ENCODE data around the gene ZBTB8B. TPM values are rescaled to one million over a fixed set of nuclear protein-coding genes. Genes with fewer than 3 reads are reported as not detected.
"Not testable (repeated sequence)": the region's sequence is repeated elsewhere in the genome, so short reads cannot be mapped to it uniquely, and the experiment has no call there.

The ZBTB8B gene
- total RNA-seq, 2 donors from 2014 or later = 0.26 TPM; not detected in 1

DNA sequence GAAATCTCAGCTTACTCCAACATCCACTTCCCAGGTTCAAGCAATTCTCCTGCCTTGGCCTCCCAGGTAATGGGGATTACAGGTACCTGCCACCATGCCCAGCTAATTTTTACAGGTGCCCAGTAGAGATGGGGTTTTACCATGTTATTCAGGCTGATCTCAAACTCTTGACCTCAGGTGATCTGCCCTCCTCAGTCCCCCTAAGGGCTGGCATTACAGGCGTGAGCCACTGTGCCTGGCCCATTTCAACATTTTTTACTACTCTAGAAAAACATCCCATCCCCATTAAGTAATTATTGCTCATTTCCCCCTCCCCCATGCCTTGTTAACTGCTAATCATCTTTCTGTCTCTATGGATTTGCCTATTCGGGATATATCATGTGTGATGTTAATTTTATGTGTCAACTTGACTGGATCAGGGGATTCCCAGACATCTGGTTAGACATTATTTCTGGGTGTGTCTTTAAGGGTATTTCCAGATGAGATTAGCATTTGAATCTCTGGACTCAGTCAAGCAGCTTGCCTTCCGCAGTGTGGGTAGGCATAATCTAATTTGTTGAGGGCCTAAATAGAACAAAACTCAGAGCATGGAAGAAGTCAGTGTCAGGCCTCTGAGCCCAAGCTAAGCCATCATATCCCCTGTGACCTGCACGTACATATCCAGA lies 33.0 kb upstream of the ZBTB8B start:
- DNase-seq = no peak
- TF ChIP-seq, protein P1, sequence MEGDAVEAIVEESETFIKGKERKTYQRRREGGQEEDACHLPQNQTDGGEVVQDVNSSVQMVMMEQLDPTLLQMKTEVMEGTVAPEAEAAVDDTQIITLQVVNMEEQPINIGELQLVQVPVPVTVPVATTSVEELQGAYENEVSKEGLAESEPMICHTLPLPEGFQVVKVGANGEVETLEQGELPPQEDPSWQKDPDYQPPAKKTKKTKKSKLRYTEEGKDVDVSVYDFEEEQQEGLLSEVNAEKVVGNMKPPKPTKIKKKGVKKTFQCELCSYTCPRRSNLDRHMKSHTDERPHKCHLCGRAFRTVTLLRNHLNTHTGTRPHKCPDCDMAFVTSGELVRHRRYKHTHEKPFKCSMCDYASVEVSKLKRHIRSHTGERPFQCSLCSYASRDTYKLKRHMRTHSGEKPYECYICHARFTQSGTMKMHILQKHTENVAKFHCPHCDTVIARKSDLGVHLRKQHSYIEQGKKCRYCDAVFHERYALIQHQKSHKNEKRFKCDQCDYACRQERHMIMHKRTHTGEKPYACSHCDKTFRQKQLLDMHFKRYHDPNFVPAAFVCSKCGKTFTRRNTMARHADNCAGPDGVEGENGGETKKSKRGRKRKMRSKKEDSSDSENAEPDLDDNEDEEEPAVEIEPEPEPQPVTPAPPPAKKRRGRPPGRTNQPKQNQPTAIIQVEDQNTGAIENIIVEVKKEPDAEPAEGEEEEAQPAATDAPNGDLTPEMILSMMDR (IDR thresholded peaks at IDR 0.05) = no peak
- TF ChIP-seq POLR2A (IDR thresholded peaks at IDR 0.05) = no peak
- 59 to 66% methylated on average over 4 of the region's 4 CpGs for WGBS, 2 donors

DNA sequence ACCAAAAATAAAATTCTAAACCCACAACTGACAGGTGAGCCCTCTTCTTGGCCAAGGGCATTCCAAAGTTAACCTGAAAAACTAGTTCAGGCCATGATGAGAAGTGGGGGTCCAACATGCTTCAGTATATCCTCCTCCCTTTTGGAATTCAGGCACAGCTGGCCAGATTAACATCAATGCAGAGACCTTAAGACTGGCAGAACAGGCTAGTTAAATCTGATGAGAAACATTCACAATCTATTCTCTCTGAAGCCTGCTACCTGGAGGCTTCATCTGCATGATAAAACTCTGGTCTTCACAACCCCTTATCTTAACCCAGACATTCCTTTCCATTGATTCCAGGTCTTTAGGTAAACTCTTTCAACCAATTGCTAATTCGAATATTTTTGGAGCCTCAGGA lies 26.7 kb upstream of the ZBTB8B start:
- intact Hi-C loops (cut with DNase I) = no loop called here
- Histone ChIP-seq H3K36me3 (replicated peaks in 1 of 2; ENCODE audit: insufficient read depth in 1 of 2, low read depth in 2 of 2) (no peaks in the 10 kb centered on the region), H3K9me3 (no peaks in the 10 kb centered on the region), H3K27me3 (no peaks in the 10 kb centered on the region), H3K27ac (no peak overlapping the region), H3K4me3 (no peak overlapping the region), H3K4me1 (no peaks in the 10 kb centered on the region)
- no peak for TF ChIP-seq POLR2A (IDR thresholded peaks at IDR 0.05)
- DNase-seq (no peak), ATAC-seq (no peak)
- WGBS, 2 donors = 0 to 15% methylated on average over 1 of the region's 1 CpG

More for the DNA sequence above, 33.0 kb upstream of the ZBTB8B start:
- H3K4me1 ChIP-seq = peaks cover 2% of the 10 kb centered on the region
- peaks cover 0 to 6% of the 10 kb centered on the region in 2 donors for H3K27me3 ChIP-seq
- no peaks in the 10 kb centered on the region for H3K36me3 ChIP-seq (replicated peaks in 1 of 2; ENCODE audit: insufficient read depth in 1 of 2, low read depth in 2 of 2)
- no peak overlapping the region for H3K4me3 ChIP-seq
- H3K27ac ChIP-seq = no peak overlapping the region
- H3K9me3 ChIP-seq = no peaks in the 10 kb centered on the region
- no peak for ATAC-seq
- intact Hi-C loops (cut with DNase I) = no loop called here

DNA sequence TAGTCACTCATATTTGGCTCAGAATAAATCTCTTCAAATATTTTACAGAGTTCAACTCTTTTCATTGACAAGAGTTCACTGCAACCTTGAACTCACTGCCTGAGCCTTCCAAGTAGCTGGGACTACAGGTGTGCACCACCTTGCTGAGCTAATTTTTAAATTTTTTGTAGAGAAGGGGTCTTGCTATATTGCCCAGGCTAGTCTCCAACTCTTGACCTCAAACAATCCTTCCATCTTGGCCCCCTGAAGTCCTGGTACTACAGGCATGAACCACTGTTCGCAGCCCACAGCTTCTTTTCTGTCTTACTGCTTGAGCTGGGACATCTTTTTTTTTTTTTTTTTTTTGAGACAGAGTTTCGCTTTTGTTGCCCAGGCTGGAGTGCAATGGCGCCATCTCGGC lies 26.1 kb upstream of the ZBTB8B start:
- DNase-seq; H3K4me1 ChIP-seq; ATAC-seq; intact Hi-C loops (cut with DNase I); H3K9me3 ChIP-seq; H3K27me3 ChIP-seq; H3K4me3 ChIP-seq; H3K36me3 ChIP-seq (replicated peaks in 1 of 2; ENCODE audit: insufficient read depth in 1 of 2, low read depth in 2 of 2); H3K27ac ChIP-seq: not testable (repeated sequence)
- WGBS, 2 donors = 81 to 89% methylated on average over 4 of the region's 4 CpGs

DNA sequence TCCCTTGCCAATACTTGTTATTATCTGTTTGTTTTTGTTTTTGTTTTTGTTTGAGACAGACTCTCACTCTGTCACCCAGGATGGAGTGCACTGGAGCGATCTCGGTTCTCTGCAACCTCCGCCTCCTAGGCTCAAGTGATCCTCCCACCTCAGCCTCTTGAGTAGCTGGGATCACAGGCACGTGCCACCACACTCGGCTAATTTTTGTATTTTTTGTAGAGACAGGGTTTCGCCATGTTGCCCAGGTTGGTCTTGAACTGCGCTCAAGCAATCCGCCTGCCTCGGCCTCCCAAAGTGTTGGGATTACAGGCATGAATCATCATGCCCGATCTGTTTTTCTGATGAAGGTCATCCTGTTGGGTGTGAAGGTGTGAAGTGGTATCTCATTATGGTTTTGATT lies 23.4 kb upstream of the ZBTB8B start:
- H3K27me3 ChIP-seq; H3K4me1 ChIP-seq; DNase-seq; H3K27ac ChIP-seq; H3K9me3 ChIP-seq; H3K36me3 ChIP-seq (replicated peaks in 1 of 2; ENCODE audit: insufficient read depth in 1 of 2, low read depth in 2 of 2); ATAC-seq; intact Hi-C loops (cut with DNase I); H3K4me3 ChIP-seq: not testable (repeated sequence)
- 87 to 89% methylated on average over 10 of the region's 10 CpGs for WGBS, 2 donors

DNA sequence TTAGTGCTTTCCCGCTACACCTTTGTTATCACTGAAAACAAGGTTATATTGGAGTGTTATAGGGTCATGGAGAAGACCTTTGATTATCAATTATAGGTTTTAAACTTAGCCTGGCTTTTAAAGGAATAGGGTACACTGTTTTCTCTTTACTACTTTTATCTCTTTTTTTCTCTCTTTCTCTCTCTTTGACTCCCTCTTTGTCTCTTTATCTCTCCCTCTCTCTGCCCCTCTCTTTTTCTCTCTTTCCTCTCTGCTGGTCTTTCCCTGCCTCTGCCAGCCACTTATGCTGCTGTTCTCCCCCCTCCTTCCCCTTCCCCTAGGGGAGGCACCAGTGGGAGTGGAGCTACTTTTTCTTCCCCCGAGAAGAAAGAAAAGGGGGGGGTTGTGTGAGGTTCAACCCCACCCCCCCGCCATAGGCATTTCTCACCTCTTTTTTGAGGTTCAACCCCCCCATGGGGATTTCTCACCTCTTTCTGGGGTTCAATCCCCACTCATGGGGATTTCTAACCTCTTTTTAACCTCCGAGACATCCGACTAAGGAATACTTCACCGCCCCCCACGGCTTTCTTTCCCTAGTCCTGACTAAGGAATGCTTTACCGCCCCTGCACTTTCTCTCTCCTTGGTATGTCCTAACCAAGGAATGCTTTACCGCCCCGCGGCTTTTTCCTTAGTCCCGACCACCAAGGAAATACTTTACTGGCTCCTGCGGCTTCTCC lies 17.2 kb upstream of the ZBTB8B start:
- intact Hi-C loops (cut with DNase I) = no loop called here
- 34 to 39% methylated on average over 13 of the region's 13 CpGs for WGBS, 2 donors
- DNase-seq (no peak), ATAC-seq (no peak)
- no peaks in the 10 kb centered on the region for H3K27me3 ChIP-seq
- H3K36me3 ChIP-seq (replicated peaks in 1 of 2; ENCODE audit: insufficient read depth in 1 of 2, low read depth in 2 of 2) = no peaks in the 10 kb centered on the region
- TF ChIP-seq, protein P1 (IDR thresholded peaks at IDR 0.05) = no peak
- no peak for TF ChIP-seq POLR2A (IDR thresholded peaks at IDR 0.05)
- no peak overlapping the region for H3K4me3 ChIP-seq
- H3K9me3 ChIP-seq = peaks cover 0 to 9% (median 0%) of the 10 kb centered on the region in 3 donors
- H3K27ac ChIP-seq = no peak overlapping the region
- no peaks in the 10 kb centered on the region for H3K4me1 ChIP-seq

DNA sequence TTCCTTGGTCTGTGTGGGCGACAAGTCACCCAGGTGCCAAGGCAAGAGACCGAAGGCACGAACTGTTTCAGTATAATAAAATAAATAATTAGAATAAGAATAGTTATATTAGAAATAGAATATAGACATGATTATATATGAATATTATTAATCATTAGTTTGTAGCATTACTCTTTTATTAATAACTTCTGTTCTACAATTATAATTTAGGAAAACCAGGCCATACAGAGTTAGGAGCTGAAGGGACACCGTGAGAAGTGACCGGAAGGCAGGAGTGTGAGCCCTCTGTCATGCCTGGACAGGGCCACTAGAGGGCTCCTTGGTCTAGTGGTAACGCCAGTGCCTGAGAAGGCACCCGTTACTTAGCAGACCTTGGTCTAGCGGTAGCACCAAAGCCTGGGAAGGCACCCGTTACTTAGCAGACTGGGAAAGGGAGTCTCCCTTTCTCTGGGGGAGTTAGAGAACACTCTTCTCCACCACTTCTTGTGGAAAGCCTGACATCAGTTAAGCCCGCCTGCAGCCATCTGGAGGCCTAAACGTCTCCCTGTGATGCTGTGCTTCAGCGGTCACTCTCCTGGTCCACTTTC lies 16.6 kb upstream of the ZBTB8B start:
- H3K4me1 ChIP-seq; H3K27ac ChIP-seq; H3K9me3 ChIP-seq; intact Hi-C loops (cut with DNase I); H3K36me3 ChIP-seq (replicated peaks in 1 of 2; ENCODE audit: insufficient read depth in 1 of 2, low read depth in 2 of 2); H3K4me3 ChIP-seq; H3K27me3 ChIP-seq: not testable (repeated sequence)
- 36 to 38% methylated on average over 10 to 12 of the region's 12 CpGs for WGBS, 2 donors
- TF ChIP-seq, protein P1 (IDR thresholded peaks at IDR 0.05) = peak; percentile 25 to 75 (median 74)
- DNase-seq (peak; percentile 71 to 81 (median 76)), ATAC-seq (peak; percentile 56)
